Liver (tissue), 9 donors: Measurements from ENCODE around the gene GPC1. TPM values are rescaled to one million over a fixed set of nuclear protein-coding genes. Genes with fewer than 3 reads are reported as not detected.

Experiments
- DNase-seq: peaks from one replicate; pipeline ENCODE4 v3.0.0-alpha.2; 2017; ENCODE audit warnings: low spot score
- H3K27ac ChIP-seq, 2 donors: one replicate each; pipeline ENCODE4 v1.7.0; 2013; ENCODE audit warnings: inconsistent platforms in 2 of 2, low read length in 2 of 2, control low read depth in 1 of 2, low read depth in 1 of 2, mild to moderate bottlenecking in 1 of 2
- H3K27me3 ChIP-seq, 4 donors: one replicate each; pipeline versions ENCODE4 v1.6.1 to v1.7.0; 2013; ENCODE audit warnings: low read length in 3 of 4, inconsistent platforms in 1 of 4, mild to moderate bottlenecking in 1 of 4, moderate library complexity in 1 of 4; ENCODE audit not compliant: control insufficient read depth in 4 of 4, insufficient read depth in 4 of 4
- H3K36me3 ChIP-seq, 4 donors: one replicate each; pipeline versions ENCODE4 v1.6.1 to v1.7.0; 2013; ENCODE audit warnings: low read length in 3 of 4, mild to moderate bottlenecking in 3 of 4, low read depth in 1 of 4, moderate library complexity in 1 of 4; ENCODE audit not compliant: control insufficient read depth in 4 of 4, insufficient read depth in 3 of 4
- H3K4me1 ChIP-seq, 4 donors: one replicate each; pipeline versions ENCODE4 v1.6.1 to v1.7.0; 2013; ENCODE audit warnings: low read length in 3 of 4, mild to moderate bottlenecking in 3 of 4, moderate library complexity in 1 of 4; ENCODE audit not compliant: control insufficient read depth in 4 of 4, insufficient read depth in 4 of 4
- H3K4me3 ChIP-seq, 3 donors: one replicate each; pipeline versions ENCODE4 v1.6.1 to v1.7.0; 2013; ENCODE audit warnings: low read length in 3 of 3, control low read depth in 1 of 3, low read depth in 1 of 3, mild to moderate bottlenecking in 1 of 3
- H3K9ac ChIP-seq, 2 donors: one replicate each; pipeline ENCODE4 v1.7.0; 2013; ENCODE audit warnings: low read length in 2 of 2, mild to moderate bottlenecking in 2 of 2, moderate library complexity in 2 of 2, control low read depth in 1 of 2, low read depth in 1 of 2
- H3K9me3 ChIP-seq, 4 donors: one replicate each; pipeline versions ENCODE4 v1.6.1 to v1.7.0; 2013; ENCODE audit warnings: low read length in 3 of 4; ENCODE audit not compliant: control insufficient read depth in 4 of 4
- ATF3 ChIP-seq: IDR thresholded peaks from 2 replicates; pipeline ENCODE4 v1.6.1; 2016; ENCODE audit warnings: antibody characterized with exemption
- CTCF ChIP-seq: fragments of 150-350 bp; IDR thresholded peaks from 2 replicates; pipeline ENCODE4 v1.5.1; 2017; ENCODE audit warnings: improper control_type of control experiment, low read depth, low read length; ENCODE audit not compliant: missing input control
- EGR1 ChIP-seq, 2 donors: IDR thresholded peaks; 2 replicates each; pipeline ENCODE4 v1.6.1; 2016 to 2018; ENCODE audit warnings: antibody characterized with exemption in 2 of 2, low read depth in 2 of 2
- FOXA1 ChIP-seq: IDR thresholded peaks from 2 replicates; pipeline ENCODE4 v1.6.1; 2016; ENCODE audit warnings: antibody characterized with exemption
- GABPA ChIP-seq, 2 donors: IDR thresholded peaks in 1 of 2; conservative IDR thresholded peaks in 1 of 2; 2 replicates each; pipeline ENCODE4 v1.6.1; 2016; ENCODE audit warnings: antibody characterized with exemption in 2 of 2, mild to moderate bottlenecking in 1 of 2, moderate library complexity in 1 of 2
- HNF4A ChIP-seq, 2 donors: conservative IDR thresholded peaks; 2 replicates each; pipeline ENCODE4 v1.6.1; 2016; ENCODE audit warnings: antibody characterized with exemption in 2 of 2, mild to moderate bottlenecking in 2 of 2
- HNF4G ChIP-seq: IDR thresholded peaks from 2 replicates; pipeline ENCODE4 v1.6.1; 2016; ENCODE audit warnings: antibody characterized with exemption
- JUND ChIP-seq, 2 donors: IDR thresholded peaks; 2 replicates each; pipeline ENCODE4 v1.6.1; 2016; ENCODE audit warnings: antibody characterized with exemption in 2 of 2
- NR2F2 ChIP-seq: IDR thresholded peaks from 2 replicates; pipeline ENCODE4 v1.6.1; 2016; ENCODE audit warnings: antibody characterized with exemption
- RAD21 ChIP-seq, 2 donors: IDR thresholded peaks; 2 replicates each; pipeline ENCODE4 v1.6.1; 2016; ENCODE audit warnings: antibody characterized with exemption in 2 of 2, mild to moderate bottlenecking in 2 of 2
- REST ChIP-seq: IDR thresholded peaks from 2 replicates; pipeline ENCODE4 v1.6.1; 2016; ENCODE audit warnings: antibody characterized with exemption, mild to moderate bottlenecking
- RXRA ChIP-seq, 2 donors: IDR thresholded peaks; 2 replicates each; pipeline ENCODE4 v1.6.1; 2017 to 2018; ENCODE audit warnings: antibody characterized with exemption in 2 of 2, mild to moderate bottlenecking in 1 of 2
- YY1 ChIP-seq: IDR thresholded peaks from 2 replicates; pipeline ENCODE4 v1.6.1; 2016; ENCODE audit warnings: antibody characterized with exemption, mild to moderate bottlenecking
- ZBTB33 ChIP-seq: IDR thresholded peaks from 2 replicates; pipeline ENCODE4 v1.6.1; 2016; ENCODE audit warnings: antibody characterized with exemption
- WGBS: extraction: QIAGEN DNeasy Blood & Tissue Kit; methylation state at CpG from one replicate; pipeline ENCODE4 v1.1.7; 2013; 5-methylcytosine and 5-hydroxymethylcytosine counted together
- polyA plus RNA-seq, 2 donors: library from polyadenylated mRNA; stranded (reverse) in 1 of 2; unstranded in 1 of 2; fragments of 200-250 nt in 1 of 2; fragments of >200 nt in 1 of 2; fragmentation: Nextera tagmentation in 1 of 2; extraction: Ambion mirVana in 1 of 2; gene quantifications; one replicate each; pipeline versions ENCODE4 v1.2.1 to v1.2.3, GENCODE V29; 2013 to 2015
- total RNA-seq, 2 donors: library from RNA; depleted of rRNA; stranded (reverse); fragments of >200 nt; gene quantifications; one replicate each; pipeline ENCODE4 v1.2.3, GENCODE V29; 2014
- donor health status: healthy.
- donor health status: healthy.
- donor health status: healthy.
- donor health status: healthy.
- donor health status: healthy.

Gene GPC1
- total and polyA plus RNA-seq, 4 donors: 3.2 to 41.0 (median 9.1) TPM

- WGBS: 95% methylated on average over 5 of the region's 5 CpGs
- H3K36me3 ChIP-seq: no peaks in the 10 kb centered on the region
- H3K9ac ChIP-seq: no peak overlapping the region
- no peak overlapping the region for H3K4me3 ChIP-seq
- H3K4me1 ChIP-seq: no peaks in the 10 kb centered on the region
- H3K27ac ChIP-seq: no peak overlapping the region
- TF ChIP-seq ATF3 (no peak), HNF4G (no peak), JUND (IDR thresholded peaks at IDR 0.05) (no peak), NR2F2 (no peak), EGR1 (IDR thresholded peaks at IDR 0.05; ENCODE audit: low read depth in 2 of 2) (no peak), HNF4A (conservative IDR thresholded peaks at IDR 0.05) (no peak), REST (no peak), YY1 (no peak), RXRA (IDR thresholded peaks at IDR 0.05) (no peak), RAD21 (IDR thresholded peaks at IDR 0.05) (no peak)
- DNase-seq: peak; percentile 30
- H3K27me3 ChIP-seq: no peaks in the 10 kb centered on the region
- peaks cover 0 to 2% (median 0%) of the 10 kb centered on the region in 4 donors for H3K9me3 ChIP-seq
Measured at GRCh38 chr2:240481720-240482119, 46.3 kb downstream of the GPC1 start.

GRCh38 chr2:240482141-240482540, 46.7 kb downstream of the GPC1 start:
- 95% methylated on average over 11 of the region's 11 CpGs for WGBS
- Histone ChIP-seq H3K4me1 (no peaks in the 10 kb centered on the region), H3K4me3 (no peak overlapping the region), H3K36me3 (no peaks in the 10 kb centered on the region), H3K27me3 (no peaks in the 10 kb centered on the region), H3K9ac (no peak overlapping the region), H3K9me3 (peaks cover 0 to 2% (median 0%) of the 10 kb centered on the region in 4 donors), H3K27ac (no peak overlapping the region)
- TF ChIP-seq YY1: no peak
- TF ChIP-seq CTCF: no peak
- TF ChIP-seq HNF4G: no peak
- TF ChIP-seq RAD21 (IDR thresholded peaks at IDR 0.05): no peak
- TF ChIP-seq FOXA1: no peak
- TF ChIP-seq ZBTB33: no peak
- TF ChIP-seq RXRA (IDR thresholded peaks at IDR 0.05): no peak
- no peak for TF ChIP-seq GABPA (IDR thresholded peaks at IDR 0.05 in 1 of 2, conservative IDR thresholded peaks at IDR 0.05 in 1 of 2)
- DNase-seq: no peak
